Fibroblast of mammary gland (primary cell): ENCODE measurements around the gene ARHGAP26.
"Not testable (repeated sequence)": the region's sequence is repeated elsewhere in the genome, so short reads cannot be mapped to it uniquely, and the experiment has no call there.

ENCODE experiments used
- DNase-seq: peaks from one replicate; pipeline ENCODE4 v3.0.0-alpha.2; 2010; ENCODE audit warnings: low read depth
- H3K4me3 ChIP-seq: 2 replicates; pipeline ENCODE4 v1.5.1; 2011; ENCODE audit warnings: low read depth, mild to moderate bottlenecking, low read length, moderate library complexity; ENCODE audit not compliant: control insufficient read depth
- CTCF ChIP-seq: conservative IDR thresholded peaks from 2 replicates; pipeline ENCODE4 v1.5.1; 2011; ENCODE audit warnings: low read depth, low read length, inconsistent platforms; ENCODE audit not compliant: control insufficient read depth, insufficient read depth

Gene ARHGAP26

GRCh38 chr5:142997591-142997990 lies 227.4 kb downstream of the ARHGAP26 start:
- no peak for DNase-seq
- TF ChIP-seq CTCF: no peak
- H3K4me3 ChIP-seq: no peak overlapping the region

- no peak for TF ChIP-seq CTCF
- no peak overlapping the region for H3K4me3 ChIP-seq
- no peak for DNase-seq
Measured at GRCh38 chr5:142998316-142999020, 228.3 kb downstream of the ARHGAP26 start.

- not testable (repeated sequence) for H3K4me3 ChIP-seq
Measured at GRCh38 chr5:143000551-143000950, 230.4 kb downstream of the ARHGAP26 start.

GRCh38 chr5:143001764-143002351 lies 231.7 kb downstream of the ARHGAP26 start:
- no peak overlapping the region for H3K4me3 ChIP-seq
- no peak for TF ChIP-seq CTCF
- DNase-seq: peak; percentile 59

More at GRCh38 chr5:143000551-143000950, 230.4 kb downstream of the ARHGAP26 start:
- not testable (repeated sequence) for DNase-seq

GRCh38 chr5:143002459-143003327 lies 232.5 kb downstream of the ARHGAP26 start:
- H3K4me3 ChIP-seq: no peak overlapping the region
- DNase-seq: peak; percentile 86

GRCh38 chr5:143003328-143003636 lies 233.1 kb downstream of the ARHGAP26 start:
- H3K4me3 ChIP-seq: no peak overlapping the region
- DNase-seq: no peak
- TF ChIP-seq CTCF: no peak

More at GRCh38 chr5:143002459-143003327, 232.5 kb downstream of the ARHGAP26 start:
- peak; percentile 59 for TF ChIP-seq CTCF

- TF ChIP-seq CTCF: no peak
- H3K4me3 ChIP-seq: no peak overlapping the region
- DNase-seq: no peak
Measured at GRCh38 chr5:143004361-143005145, 234.4 kb downstream of the ARHGAP26 start.
